Mucosa of descending colon (tissue), 3 donors: ENCODE measurements around the gene DLG1. TPM values are rescaled to one million over a fixed set of nuclear protein-coding genes. Genes with fewer than 3 reads are reported as not detected.

Source experiments
- ATAC-seq: fragments of 200-7000 bp; cut with Tn5 transposase; one replicate; pipeline ENCODE4 v1.9.1; 2020; ENCODE audit warnings: mild to moderate bottlenecking, moderate library complexity
- DNase-seq, 3 donors: peaks; one replicate each; pipeline ENCODE4 v3.0.0-alpha.2; 2020
- H3K36me3 ChIP-seq: fragments of 200-600 bp; one replicate; pipeline ENCODE4 v1.8.0; 2021; ENCODE audit warnings: low read depth, mild to moderate bottlenecking
- H3K4me1 ChIP-seq: fragments of 200-600 bp; one replicate; pipeline ENCODE4 v1.8.0; 2021; ENCODE audit warnings: low read depth, mild to moderate bottlenecking
- H3K4me3 ChIP-seq: fragments of 200-600 bp; one replicate; pipeline ENCODE4 v1.8.0; 2021; ENCODE audit warnings: mild to moderate bottlenecking
- H3K9me3 ChIP-seq: fragments of 200-600 bp; one replicate; pipeline ENCODE4 v1.8.0; 2021; ENCODE audit warnings: mild to moderate bottlenecking
- CTCF ChIP-seq: fragments of 200-600 bp; IDR thresholded peaks from one replicate; pipeline ENCODE4 v1.8.0; 2022; ENCODE audit warnings: antibody characterized with exemption, mild to moderate bottlenecking
- intact Hi-C, 2 donors: fragments of 100-400 bp; cut with DNase I in 1 of 2; cut with micrococcal nuclease in 1 of 2; formaldehyde crosslinking; loops; one replicate each; pipeline versions ENCODE4 v1.11.0 to v1.11.1; 2022; cut with DNase I, micrococcal nuclease
- total RNA-seq, 3 donors: library from RNA; stranded (reverse); fragmentation: NEBNext Ultra II Directional in 2 of 3; extraction: Animal tissue kit (Norgen Biotek cat#: 25700) in 2 of 3; gene quantifications; one replicate each; pipeline versions ENCODE4 v1.2.1 to v1.2.4, GENCODE V29; 2021 to 2023
- donor health status: DM: no; HTN: no; CAD: no; lungs with moderate emphysema.
- donor health status: DM: no; HTN: no; CAD: no.
- donor health status: DM: no; HTN: yes; CAD: no.

Gene DLG1
- total RNA-seq, 3 donors from 2014 or later = 107 to 163 (median 134) TPM

GRCh38 chr3:197328198-197328597, 29.8 kb upstream of the DLG1 start:
- ATAC-seq (no peak), DNase-seq (no peak)
- intact Hi-C loops = no loop called here
- H3K36me3 ChIP-seq = no peaks in the 10 kb centered on the region
- no peak overlapping the region for H3K4me3 ChIP-seq
- H3K9me3 ChIP-seq = no peaks in the 10 kb centered on the region
- TF ChIP-seq CTCF = no peak
- no peaks in the 10 kb centered on the region for H3K4me1 ChIP-seq

- DNase-seq (peak in 1 of 3 donors; percentile 11), ATAC-seq (peak; percentile 11)
- TF ChIP-seq CTCF = no peak
- intact Hi-C loops = no loop called here
- H3K4me1 ChIP-seq = no peaks in the 10 kb centered on the region
- no peaks in the 10 kb centered on the region for H3K36me3 ChIP-seq
- no peak overlapping the region for H3K4me3 ChIP-seq
- no peaks in the 10 kb centered on the region for H3K9me3 ChIP-seq
Observed at GRCh38 chr3:197327701-197328100, 29.3 kb upstream of the DLG1 start.

- Histone ChIP-seq H3K9me3 (no peaks in the 10 kb centered on the region), H3K36me3 (no peaks in the 10 kb centered on the region), H3K4me3 (no peak overlapping the region), H3K4me1 (no peaks in the 10 kb centered on the region)
- no peak for TF ChIP-seq CTCF
- no peak for DNase-seq
- intact Hi-C loops = no loop called here
- no peak for ATAC-seq
Observed at GRCh38 chr3:197325773-197326172, 27.4 kb upstream of the DLG1 start.

GRCh38 chr3:197322149-197322548, 23.7 kb upstream of the DLG1 start:
- ATAC-seq (no peak), DNase-seq (no peak)
- TF ChIP-seq CTCF = no peak
- H3K4me1 ChIP-seq = no peaks in the 10 kb centered on the region
- intact Hi-C loops = no loop called here
- H3K4me3 ChIP-seq = no peak overlapping the region
- H3K36me3 ChIP-seq = no peaks in the 10 kb centered on the region
- no peaks in the 10 kb centered on the region for H3K9me3 ChIP-seq

GRCh38 chr3:197320582-197320981, 22.2 kb upstream of the DLG1 start:
- no peak for TF ChIP-seq CTCF
- H3K4me3 ChIP-seq = no peak overlapping the region
- H3K9me3 ChIP-seq = no peaks in the 10 kb centered on the region
- H3K4me1 ChIP-seq = no peaks in the 10 kb centered on the region
- intact Hi-C loops = no loop called here
- DNase-seq = no peak
- no peaks in the 10 kb centered on the region for H3K36me3 ChIP-seq
- no peak for ATAC-seq
